ENCODE measurements around the gene ACER3. TPM values are rescaled to one million over a fixed set of nuclear protein-coding genes. Genes with fewer than 3 reads are reported as not detected.
"Not testable (repeated sequence)": the region's sequence is repeated elsewhere in the genome, so short reads cannot be mapped to it uniquely, and the experiment has no call there.

The ACER3 gene
- total RNA-seq (2014; rRNA removed; shearing (Covaris generic)): 17.9 and 18.3 TPM in 2 replicates

DNA sequence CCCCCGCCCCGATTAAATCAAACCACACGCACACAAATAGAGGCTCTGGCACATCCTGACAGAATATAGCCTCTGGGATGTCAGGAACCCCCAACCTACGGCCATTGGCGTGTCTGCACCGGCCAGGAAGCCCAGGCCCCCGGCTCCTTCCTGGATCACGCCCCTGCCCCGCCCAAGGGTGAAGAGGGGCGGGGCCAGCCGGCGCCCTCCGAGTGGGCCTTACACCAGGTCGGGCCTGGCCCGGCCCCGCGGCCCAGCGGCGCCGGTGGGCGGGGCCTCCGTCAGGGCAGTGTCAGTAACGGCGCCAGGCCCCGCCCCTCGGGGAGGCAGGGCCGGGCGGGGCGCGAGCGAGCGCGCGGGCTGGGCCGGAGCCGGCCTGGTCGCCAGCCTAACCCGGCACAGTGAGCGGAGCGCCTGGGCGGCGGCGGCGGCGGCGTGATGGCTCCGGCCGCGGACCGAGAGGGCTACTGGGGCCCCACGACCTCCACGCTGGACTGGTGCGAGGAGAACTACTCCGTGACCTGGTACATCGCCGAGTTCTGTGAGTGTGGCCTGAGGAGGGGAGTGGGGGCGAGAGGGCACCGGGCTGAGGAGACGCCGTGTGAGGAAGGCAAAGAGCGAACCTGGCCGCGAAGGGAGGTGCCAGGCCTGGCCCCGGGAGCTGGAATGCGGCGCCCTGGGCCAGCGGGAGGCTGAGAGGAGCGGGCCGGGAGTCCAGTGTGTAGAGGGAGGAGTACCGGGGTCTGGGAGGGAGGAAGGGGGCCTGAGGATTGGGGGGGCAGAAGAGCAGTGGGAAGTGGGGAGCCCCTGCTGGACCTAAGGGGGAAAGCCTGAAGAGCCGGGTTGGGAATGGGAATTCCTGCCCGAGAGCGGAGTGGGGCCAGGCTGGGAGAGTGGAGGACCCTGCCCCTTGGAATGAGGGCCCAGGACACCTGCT lies at the start of gene ACER3:
Gene ACER3, plus strand, starts transcription at position 380 of the 937 bp plus-strand sequence. Its CDS starts 59 bp downstream, at position 439.
- peak; percentile 78 for DNase-seq (ENCODE audit: low spot score)

DNA sequence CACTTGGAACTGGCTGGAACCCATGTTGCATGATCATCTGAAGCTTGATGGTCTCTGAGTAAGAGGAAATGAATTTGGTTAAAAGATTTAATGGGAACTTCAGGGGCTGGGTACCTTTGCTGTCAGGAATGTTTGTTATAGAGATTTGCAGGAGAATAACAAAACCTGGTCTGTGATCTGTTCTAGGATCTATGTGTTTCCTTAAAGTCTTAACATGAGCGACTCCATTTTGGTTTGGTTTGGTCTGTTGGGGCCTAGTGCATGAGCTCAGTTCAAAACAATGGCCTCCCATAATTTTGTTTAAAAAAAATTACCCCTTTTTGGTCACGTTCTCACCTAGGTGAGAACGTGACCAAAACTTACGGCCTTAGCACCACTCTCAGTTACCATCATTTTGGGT lies 49.5 kb upstream of the ACER3 start:
- DNase-seq (ENCODE audit: low spot score): no peak

DNA sequence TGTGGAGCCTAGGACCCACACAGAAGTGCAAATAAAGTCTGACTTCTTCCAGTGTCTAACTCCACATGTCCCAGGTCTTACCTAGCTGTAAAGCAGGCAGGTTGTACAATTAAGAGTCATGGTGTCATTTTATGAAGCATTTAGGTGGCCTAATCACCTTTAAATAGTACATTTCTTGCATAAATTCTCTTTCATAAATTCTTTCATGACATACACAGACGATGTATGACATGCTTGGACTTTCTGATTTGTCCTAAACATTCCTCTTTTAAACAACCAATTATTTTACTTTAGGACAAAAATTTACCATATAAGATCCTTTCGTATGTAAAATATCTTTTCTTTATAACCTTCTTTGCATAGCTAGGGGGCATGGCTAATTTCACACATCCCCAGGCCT lies 46.3 kb upstream of the ACER3 start:
- no peak for DNase-seq (ENCODE audit: low spot score)

DNA sequence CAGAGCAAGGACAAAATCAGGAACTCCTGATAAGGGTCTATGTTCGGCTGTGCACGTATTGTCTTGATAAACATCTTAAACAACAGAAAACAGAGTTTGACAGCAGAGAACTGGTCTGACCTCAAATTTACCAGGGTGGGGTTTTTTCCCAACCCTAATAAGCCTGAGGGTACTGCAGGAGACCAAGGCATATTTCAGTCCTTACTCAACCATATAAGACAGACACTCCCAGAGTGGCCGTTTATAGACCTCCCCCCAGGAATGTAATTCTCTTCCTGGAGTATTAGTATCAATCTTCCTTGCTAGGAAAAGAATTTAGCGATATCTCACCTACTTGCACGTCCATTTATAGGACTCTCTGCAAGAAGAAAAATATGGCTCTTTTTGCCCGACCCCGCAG lies 45.0 kb upstream of the ACER3 start:
- DNase-seq (ENCODE audit: low spot score): not testable (repeated sequence)

DNA sequence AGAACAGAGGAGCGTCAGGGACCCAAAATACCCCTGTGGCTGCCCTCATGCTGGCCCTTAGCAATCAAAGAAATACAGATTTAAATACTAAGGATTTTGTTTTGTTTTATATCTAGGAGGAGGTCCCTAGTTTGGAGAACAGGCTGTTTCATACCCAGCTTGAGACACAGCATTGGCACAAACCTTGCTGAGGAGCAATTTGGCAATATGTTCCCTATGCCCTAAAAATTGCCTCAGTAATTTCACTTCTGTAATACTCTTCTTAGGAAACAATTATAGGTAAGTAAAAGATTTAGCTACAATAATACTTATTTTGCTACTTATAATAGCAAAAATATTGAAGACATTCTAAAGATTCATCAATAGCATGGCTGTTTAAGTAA lies 40.5 kb upstream of the ACER3 start:
- DNase-seq (ENCODE audit: low spot score): no peak

DNA sequence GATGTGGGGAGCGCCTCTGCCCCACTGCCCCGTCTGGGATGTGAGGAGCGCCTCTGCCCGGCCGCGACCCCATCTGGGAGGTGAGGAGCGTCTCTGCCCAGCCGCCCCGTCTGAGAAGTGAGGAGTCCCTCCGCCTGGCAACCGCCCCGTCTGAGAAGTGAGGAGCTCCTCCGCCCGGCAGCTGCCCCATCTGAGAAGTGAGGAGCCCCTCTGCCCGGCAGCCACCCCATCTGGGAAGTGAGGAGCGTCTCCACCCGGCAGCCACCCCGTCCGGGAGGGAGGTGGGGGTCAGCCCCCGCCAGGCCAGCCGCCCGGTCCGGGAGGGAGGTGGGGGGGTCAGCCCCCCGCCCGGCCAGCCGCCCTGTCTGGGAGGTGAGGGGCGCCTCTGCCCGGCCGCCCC lies 39.3 kb upstream of the ACER3 start:
- not testable (repeated sequence) for DNase-seq (ENCODE audit: low spot score)

DNA sequence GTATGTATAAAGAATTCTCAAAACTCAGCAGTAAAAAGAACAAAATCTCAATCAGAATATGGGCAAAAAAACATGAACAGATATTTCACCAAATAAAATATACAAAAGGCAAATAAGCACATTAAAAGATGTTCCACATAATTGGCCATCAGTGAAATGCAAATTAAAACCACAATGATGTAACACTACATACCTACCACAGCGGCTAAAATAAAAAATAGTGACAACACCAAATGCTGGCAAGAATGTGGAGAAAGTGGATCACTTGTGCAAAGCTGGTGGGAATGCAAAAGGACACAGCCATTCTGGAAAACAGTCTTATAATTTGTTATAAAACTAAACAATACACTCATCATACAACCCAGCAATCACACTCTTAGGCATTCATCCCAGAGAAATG lies 38.3 kb upstream of the ACER3 start:
- DNase-seq (ENCODE audit: low spot score): no peak

DNA sequence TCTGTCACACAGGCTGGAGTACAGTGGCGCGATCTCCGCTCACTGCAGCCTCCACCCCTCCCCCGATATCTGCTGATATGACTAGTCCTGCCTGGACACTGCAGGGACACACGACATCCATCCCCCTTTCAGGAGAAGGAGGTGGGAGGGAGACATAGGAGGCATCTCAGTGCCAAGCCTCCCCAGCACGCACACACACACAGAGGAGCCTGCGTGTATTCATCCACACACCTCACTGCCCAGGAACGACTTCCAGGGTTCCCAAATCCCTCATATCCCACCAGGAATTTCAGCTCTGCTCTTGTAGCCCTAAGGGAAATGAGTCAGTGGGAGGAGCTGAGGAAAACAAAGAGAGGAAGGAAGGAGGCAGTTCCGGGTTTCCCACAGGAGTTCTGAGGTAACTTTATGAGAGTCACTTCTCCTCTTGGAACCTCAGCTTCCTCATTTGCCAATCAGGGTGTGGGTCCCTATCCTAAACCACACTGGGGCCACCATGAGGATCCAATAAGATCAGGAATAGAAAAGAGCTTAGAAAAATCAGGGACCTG lies 37.2 kb upstream of the ACER3 start:
- DNase-seq (ENCODE audit: low spot score): peak; percentile 95

DNA sequence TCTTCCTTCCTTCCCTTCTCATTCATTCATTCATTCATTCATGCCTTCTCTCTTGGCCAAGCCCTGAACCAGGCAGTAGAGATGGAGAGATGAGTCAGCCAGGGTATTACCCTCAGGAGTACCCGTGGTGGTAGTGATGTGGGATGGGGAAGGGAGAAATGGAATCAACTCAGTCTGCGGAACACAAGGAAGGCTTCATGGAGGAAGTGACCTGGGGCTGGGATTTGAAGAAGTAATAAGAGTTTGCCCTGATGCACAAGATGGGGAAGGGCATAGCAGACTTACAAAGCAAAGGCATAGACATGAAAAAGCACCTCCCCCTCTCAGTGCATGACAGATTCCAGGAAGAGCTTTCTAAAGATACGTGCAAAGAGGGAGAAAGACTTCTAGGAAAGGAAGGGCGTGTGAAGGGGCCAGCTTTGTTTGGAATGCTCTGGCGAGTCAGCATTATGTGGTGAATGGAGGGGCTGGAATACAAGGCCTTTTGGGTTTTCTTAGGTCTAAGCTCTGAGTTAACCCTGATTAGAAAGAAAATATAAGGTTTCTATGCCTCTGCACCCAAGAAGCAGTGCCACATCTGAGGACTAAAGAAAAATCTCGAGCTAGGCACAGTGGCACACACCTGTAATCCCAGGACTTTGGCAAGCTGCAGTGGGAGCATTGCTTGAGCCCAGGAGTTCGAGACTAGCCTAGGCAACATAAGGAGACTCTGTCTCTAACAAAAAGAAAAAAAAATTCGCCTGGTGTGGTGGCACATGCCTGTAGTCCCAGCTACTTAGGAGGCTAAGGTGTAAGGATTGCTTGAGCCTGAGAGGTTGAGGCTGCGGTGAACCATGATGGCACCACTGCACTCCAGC lies 36.4 kb upstream of the ACER3 start:
- DNase-seq (ENCODE audit: low spot score): peak; percentile 63

DNA sequence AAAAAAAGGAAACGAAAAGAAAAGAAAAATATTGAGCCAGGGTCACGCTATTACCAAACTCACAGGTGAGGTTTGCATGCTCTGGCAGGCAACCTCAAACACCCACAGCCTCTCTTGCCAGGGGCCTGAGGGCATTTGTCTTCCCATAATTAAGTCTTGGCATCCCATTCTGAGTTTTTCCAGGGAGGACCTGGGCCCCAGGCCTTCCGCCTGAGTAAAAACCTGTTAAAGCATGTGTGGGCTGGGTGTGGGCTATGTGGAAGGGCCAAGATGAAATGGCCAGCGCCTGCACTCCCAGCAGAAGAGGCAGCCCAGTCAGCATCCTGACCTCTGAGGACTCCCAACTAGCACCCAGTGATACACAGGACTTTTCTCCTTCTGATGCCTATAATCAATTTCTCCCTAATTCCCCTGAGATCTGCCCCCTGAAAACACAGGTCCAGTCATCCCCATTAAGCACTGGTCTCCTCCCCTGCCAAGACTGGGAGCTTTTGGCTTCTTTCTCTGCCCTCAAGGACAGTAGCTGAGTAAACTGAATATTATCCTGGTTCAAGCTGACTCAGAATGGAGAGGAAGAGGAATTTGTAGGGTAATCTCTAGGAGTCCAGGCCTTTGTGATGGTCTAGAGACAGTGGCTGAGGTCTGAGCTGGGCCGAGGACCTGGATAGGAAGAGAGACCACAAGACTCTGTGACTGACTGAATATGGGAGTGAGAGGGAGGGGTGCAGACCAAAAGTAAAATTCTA lies 35.6 kb upstream of the ACER3 start:
- no peak for DNase-seq (ENCODE audit: low spot score)

DNA sequence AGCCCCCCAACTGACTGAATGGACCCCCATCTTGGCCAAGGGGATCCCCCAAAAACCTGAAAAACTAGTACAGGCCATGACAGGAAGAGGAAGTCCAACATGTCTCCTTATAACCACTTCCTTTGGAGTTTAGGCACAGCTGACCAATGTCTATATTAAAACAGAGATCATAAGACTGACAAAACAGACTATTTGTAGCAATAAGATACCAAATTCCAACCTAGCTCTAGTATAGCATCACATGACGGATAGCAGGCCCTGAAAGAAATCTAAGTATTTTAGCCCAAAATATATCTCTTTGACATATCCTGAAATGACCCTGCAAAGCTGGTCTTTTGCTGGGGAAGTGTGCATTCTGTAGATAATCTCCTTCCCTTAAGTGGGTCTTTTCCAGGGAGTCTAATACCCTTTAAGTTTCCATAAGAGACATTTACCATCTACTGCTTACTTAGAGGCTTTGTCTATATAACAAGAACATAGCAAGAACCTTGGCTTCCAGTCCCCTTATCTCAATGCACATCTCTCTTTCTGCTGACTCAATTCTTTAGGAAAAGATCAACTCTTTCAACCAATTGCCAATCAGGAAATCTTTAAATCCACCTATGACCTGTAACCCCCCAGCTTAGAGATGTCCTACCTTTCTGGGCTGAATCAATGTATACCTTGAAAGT lies 34.9 kb upstream of the ACER3 start:
- DNase-seq (ENCODE audit: low spot score): no peak

DNA sequence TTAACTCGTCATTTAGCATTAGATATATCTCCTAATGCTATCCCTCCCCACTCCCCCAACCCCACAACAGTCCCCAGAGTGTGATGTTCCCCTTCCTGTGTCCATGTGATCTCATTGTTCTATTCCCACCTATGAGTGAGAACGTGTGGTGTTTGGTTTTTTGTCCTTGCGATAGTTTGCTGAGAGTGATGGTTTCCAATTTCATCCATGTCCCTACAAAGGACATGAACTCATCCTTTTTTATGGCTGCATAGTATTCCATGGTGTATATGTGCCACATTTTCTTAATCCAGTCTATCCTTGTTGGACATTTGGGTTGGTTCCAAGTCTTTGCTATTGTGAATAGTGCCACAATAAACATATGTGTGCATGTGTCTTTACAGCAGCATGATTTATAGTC lies 34.2 kb upstream of the ACER3 start:
- DNase-seq (ENCODE audit: low spot score): not testable (repeated sequence)

DNA sequence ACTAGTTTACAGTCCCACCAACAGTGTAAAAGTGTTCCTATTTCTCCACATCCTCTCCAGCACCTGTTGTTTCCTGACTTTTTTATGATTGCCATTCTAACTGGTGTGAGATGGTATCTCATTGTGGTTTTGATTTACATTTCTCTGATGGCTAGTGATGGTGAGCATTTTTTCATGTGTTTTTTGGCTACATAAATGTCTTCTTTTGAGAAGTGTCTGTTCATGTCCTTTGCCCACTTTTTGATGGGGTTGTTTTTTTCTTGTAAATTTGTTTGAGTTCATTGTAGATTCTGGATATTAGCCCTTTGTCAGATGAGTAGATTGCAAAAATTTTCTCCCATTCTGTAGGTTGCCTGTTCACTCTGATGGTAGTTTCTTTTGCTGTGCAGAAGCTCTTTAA lies 33.7 kb upstream of the ACER3 start:
- not testable (repeated sequence) for DNase-seq (ENCODE audit: low spot score)

DNA sequence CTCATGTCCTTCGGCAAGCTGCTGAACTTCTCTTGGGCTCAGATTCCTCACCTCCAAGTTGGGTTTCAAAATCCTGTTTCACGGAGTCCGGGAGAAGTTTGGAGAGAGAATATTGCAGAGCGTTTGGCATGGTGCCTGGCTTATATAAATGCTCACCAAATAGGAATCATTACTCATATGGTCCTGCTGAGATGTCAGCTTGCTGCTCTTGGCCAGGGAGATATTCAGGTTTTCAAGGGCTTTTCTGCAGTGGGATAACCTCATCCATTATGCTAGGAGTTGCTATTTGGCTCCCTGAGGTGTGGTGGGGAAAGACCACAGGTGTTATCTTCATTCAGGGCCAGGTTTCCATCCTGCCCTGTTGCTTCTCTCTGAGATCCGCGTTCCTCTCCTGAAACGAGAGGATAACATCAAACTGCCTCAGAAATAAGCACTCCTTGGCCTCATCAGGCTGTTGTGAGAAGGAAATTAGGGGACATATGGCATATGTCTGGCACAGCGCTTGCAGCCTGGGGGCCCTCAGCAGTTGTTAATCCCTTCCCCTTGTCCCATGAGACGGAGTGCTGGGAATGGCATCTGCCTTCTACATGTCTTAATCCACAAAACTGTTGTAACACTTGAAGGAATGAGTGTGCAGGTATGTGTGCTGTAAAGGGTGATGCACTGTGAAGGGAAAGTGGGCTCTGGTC lies 29.9 kb upstream of the ACER3 start:
- peak; percentile 28 for DNase-seq (ENCODE audit: low spot score)

DNA sequence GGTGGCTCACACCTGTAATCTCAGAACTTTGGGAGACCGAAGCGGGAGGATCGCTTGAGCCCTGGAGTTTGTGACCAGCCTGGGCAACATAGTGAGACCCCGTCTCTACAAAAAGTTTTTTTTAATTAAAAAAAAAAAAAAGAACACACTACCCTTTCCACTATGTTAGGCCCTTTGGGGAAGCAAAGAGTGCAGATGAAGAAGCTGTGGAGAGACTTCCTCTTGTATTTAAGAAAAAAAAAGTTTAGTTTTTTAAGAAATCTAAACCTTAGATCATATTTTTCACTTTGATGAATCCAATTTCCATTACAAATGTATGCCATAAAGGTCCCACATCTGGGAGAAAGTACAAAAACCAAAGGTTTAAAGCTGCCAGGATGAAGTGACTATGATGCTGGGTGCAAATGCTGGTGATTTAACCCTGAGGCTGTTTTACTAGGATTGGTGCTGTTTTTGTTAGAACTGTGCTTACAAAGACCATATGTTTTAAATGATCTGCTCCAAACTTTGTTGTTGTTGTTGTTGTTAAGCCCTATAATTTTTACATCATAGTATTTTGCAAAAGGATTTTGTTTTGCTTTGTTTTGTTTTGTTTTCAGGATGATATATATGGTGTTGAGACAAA lies 28.9 kb upstream of the ACER3 start:
- no peak for DNase-seq (ENCODE audit: low spot score)

DNA sequence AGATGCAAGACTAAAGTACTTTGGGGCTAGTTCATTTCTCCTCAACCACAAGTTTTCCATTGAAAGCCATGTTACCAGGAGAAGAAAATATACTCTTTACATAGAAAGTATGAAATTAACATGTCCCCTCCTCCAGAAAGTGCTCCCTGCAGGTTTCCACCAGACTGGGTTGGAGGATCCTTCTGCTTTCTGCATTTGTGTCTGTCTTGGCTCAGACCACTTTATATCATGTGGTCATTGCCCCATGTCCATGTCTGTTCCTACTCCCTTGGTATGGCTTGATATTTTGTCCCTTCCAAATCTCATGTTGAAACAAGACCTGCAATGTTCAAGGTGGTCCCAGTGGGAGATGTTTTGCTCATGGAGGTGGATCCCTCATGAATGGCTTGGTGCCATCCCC lies 28.4 kb upstream of the ACER3 start:
- DNase-seq (ENCODE audit: low spot score): no peak

DNA sequence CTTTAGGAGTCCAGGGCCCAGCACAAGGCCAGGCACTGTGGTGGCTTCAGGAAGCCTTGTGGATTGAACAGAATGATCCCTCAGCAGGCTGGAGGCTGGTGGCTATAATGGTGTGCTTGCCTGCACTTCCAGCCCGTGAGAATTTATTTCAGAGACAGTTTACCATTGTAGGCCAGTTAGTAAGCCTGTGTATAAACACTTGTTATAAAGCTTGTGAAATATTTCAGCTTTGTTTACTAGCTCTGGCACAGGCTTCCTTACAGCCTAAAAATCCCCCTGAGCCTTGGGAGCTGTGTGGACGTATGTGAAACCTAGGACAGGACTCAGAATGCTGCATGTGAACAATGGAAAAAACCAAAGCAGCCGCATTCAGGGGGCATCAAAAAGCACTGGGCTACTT lies 26.6 kb upstream of the ACER3 start:
- DNase-seq (ENCODE audit: low spot score): no peak

DNA sequence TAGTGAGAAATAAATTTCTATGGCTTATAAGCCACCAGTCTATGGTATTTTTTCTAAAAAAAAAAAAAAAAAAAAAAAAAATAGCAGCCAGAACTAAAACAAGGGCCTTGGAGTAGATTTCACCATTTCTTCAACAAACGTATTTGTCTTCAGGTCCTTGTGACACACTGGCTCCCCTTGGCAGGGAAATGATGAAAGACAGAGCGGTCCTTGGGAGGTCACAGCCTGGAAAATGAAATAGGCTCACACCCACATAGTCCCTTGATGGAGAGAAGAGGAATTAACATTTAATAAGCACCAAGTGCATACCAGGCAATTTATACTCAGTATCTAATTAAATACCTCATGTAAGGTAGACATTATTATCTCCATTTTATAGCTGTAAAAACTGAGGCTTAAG lies 25.7 kb upstream of the ACER3 start:
- no peak for DNase-seq (ENCODE audit: low spot score)

DNA sequence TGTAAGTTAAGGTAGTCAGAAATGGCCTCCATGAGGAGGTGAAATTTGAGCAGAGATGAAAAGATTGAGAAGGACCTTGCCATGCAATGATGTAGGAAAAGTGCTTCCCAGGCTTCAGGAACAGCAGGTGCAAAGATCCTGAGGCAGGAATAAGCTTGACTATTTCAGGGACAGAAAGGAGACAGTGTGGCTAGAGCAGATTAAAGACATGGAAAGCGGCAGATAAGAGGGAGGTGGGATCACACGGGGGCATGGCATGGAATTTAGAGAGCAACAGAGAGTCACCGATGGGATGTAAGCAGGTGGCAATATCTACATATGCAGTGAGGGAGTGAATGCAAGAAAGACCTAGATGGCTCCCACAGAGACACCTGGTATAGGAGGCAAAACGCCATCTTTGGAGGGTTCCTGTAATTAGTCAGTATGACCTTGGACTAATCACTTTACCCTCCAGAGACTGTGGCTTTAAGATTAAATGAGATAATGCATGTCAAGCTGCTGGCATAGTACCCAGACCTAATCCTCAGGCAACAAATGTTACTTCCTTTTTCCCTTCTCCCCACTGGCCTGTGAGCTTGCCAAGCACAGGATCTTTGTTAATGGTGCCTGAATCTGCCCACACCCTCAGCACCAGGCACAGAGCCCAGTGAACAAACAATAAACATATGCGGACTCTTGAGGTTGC lies 24.6 kb upstream of the ACER3 start:
- DNase-seq (ENCODE audit: low spot score): peak; percentile 54

All from A172 (cell line).